UCSD-AML1 (cell line): ENCODE measurements around the gene FBXO41.
A peak's percentile ranks its signal among the peaks of the same experiment; 100 is the strongest.

Source experiments
- DNase-seq: peaks from one replicate; lab custom pipeline; 2025; ENCODE audit not compliant: unreplicated experiment; lab: John Stamatoyannopoulos, UW

FBXO41 gene

DNA sequence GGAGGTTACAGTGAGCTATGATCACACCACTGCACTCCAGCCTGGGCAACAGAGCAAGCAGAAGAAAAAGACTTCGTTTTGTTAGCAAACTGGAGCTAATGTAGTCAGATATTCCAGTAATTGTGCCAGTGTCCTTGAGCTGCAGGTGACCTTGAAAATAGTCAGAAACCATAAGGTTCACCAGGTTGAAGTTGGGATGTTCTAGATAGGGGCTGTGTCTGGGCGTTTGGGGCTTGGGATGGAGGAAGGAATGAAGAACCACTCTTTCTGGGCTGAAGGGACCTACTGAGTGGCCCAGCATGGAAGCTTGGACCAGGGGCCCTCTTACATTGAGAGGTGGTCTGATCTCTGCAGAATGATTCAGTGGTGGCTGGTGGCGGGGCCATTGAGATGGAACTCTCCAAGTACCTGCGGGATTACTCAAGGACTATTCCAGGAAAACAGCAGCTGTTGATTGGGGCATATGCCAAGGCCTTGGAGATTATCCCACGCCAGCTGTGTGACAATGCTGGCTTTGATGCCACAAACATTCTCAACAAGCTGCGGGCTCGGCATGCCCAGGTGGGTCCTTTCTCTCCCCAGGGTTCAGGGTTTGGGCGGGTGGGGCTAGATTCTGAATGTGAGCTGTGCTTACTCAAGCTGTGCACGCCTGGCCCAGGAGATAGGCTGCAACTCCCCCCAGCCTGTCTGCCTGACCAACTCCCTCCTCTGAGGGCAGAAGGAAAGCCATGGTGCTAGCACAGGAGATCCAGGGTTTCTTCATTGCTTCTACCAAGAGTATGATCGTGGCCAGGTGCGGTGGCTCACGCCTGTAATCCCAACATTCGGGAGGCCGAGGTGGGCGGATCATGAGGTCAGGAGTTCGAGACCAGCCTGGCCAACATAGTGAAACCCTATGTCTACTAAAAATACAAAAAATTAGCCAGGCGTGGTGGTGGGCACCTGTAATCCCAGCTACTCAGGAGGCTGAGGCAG is 33.1 kb downstream of the FBXO41 start:
- no peak for DNase-seq

GRCh38 chr2:73249636-73250035 is 34.6 kb downstream of the FBXO41 start:
- DNase-seq: no peak

DNA sequence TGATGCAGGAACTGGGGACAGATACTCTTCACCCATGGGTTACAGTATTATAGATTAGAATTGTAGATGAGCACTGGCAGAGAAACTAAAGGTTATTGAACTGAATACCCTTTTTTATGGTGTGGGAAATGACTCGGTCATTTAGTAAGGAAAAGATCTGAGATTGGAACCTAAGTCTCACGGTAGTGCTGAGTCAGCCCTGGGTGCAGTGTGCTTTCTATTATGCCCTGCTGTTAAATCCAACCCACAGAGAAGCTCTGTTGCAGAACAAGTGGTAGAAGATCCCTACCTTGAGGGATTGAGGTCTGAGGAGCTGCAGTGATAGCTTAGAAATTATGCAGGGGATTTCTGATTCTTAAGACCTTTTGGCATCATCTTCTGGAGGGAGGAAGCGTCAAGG is 37.4 kb downstream of the FBXO41 start:
- DNase-seq: no peak

DNA sequence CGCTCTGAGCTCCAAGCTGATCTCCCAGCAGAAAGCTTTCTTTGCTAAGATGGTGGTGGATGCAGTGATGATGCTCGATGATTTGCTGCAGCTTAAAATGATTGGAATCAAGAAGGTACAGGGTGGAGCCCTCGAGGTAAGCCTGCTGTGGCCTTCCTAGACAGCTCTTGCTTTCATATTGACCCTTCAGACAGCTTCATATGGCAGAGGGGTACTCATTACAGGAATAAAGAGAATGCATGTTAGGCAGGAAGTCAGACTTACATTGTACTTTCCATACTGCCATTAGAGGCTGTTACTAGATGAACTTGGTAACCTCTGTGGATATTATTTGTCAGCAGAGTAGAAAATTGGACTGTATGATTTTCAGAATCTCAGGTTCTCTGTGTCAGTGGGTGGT is 39.7 kb downstream of the FBXO41 start:
- DNase-seq: no peak

GRCh38 chr2:73243884-73244570 is 40.3 kb downstream of the FBXO41 start:
- DNase-seq: no peak

DNA sequence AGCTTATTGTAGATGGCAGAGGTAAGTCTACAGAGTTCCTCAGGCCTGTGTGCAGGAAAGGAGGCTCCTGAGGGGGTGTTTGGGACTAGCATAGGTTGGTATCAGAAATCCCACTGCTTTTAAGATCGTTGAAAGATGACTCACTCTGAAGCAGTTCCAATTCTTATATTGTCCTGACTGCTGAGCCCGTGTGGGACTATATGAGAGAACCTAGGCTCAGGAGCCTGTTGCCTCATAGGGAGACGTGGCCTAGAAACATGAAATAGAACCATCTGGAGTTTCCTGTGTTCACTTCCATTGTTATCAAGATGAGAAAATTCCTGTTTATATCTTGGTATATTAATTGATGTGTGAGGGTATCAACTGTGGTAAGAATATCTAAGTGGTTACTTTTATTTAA is 44.5 kb downstream of the FBXO41 start:
- DNase-seq: no peak

GRCh38 chr2:73238976-73239375 is 45.3 kb downstream of the FBXO41 start:
- no peak for DNase-seq

DNA sequence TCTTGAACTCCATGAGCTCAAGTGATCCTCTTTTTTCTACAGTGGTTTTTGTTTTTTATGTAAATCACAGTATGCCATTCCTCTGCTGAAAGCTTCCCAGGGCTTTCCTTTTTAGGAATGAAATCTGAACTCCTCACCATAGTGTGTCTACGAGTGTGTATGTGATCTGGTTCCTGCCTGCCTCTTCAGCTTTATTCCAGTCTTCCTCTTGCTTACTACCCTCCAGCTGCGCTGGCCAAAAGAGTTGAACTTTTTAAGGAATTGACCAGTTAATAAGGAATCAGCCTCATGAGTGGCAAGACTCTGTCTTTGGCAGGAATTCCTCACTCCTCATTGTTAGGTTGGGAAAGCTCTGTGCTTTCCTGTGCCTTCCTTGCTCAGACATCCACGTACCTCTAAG is 46.1 kb downstream of the FBXO41 start:
- no peak for DNase-seq

- no peak for DNase-seq
These were observed 47.1 kb downstream of the FBXO41 start for GRCh38 chr2:73237168-73237567.

DNA sequence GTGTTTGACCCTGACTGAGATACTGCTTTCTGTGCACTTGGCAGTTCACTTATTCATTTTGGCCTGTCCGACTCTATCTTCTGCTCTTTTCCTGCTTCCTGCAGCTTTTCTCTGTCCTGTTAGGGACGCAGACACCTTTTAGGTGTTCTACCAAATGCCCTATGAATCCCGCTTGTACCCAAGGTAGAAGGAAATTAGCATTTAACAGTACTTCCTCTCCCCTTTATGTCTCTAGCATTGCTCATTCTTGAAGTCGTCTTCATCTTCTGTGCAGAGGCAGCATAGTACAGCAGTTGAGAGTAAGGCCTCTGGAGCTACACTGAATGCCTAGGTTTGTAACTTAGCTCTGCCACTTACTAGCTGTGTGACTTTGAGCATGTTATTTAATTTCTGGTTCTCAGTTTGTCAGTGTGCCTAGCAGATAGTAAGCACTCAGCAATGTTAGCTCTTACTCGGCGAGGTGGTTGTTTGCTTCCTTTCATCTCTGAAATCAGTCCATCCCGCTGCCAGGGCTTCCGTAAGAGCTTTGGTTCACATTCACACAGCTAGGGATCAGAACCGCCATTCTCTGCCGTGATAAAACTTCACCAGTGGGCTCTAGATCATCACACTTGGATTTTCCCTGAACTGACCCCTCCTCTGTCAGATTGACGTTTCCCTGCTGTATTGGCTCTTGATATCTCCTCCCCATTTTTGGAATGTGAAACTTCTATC is 48.8 kb downstream of the FBXO41 start:
- no peak for DNase-seq

GRCh38 chr2:73233932-73234832 is 50.1 kb downstream of the FBXO41 start, which contains the start of gene CCT7:
Gene CCT7 (plus strand): TSS chr2:73234308. CDS start chr2:73234379, 71 bp downstream.
- peak; percentile 84 for DNase-seq

DNA sequence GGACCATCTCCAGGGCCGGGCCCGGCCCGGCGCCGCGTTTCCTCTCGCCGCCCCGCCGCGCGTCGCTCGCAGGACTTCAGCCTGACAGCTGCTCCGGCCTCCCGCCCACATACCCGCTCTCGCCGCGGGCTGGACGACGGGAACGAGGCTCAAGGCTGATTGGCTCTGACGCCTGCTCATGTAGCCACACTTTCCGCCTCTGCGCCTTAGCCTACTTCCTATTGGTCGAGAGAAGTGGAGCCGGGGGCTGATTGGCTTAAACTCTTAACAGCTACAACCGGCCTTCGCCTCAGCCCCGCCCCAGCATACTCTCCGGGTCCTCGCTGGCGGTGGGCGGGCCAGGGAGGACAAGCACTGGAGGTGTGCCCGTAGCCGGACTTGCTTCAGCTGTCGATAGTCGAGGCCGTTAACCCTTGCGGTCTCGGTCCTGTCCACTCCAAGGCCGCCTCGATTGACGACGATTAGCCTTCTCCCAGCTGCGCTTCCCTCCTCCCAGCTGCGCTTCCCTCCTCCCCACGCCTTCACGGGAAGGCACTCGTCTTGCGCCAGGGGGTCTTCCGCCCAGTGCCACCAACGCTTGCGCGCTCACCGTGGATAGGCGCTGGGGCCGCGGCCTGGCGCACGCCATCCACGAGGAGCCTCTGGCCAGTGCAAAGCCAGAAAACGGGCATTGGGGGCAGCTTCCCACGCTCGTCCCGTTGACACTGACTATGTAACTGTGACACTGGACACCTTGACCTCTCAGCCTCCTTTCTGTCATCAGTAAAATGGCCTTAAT is 50.9 kb downstream of the FBXO41 start, which contains the start of gene PRADC1:
TSS of gene PRADC1 (minus strand) at position 86 of the 778 bp plus-strand sequence. CDS start at position 7, 79 bp downstream.
- peak; percentile 98 for DNase-seq

DNA sequence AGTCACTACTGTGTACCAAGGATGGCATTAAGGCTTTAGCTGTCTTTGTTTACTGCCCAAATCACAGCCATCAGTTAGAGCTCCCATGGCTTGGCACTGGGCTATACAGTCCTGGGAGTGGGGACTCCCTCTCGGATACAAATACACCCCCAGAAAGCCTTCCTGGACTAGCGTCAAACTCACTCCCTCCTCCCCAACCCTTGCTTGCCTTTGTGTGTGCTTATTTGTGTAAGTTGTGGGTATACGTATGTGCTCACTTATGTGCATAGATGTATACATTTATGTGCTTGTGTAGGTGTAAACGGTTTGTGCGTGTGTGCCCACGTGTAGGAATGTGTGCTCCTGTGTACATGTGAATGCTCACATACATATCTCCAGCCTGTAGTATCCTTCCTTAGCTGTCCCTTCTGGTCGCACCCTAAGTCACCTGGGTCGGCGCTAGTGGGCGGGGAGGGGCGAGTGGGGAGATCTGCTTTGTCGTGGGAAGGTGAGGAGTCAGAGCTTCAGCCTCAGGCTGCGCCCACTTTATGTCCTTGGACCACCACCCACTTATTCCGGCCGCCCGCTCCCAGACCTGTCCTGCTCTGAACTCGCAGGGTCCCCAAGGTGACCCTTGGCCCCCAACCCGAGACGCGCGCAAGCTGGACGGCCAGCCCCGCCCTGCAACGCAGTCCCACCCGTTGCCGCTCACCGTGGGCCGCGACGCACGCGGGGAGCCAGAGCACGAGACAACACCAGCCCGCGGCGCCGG is 51.7 kb downstream of the FBXO41 start:
- peak; percentile 51 for DNase-seq

DNA sequence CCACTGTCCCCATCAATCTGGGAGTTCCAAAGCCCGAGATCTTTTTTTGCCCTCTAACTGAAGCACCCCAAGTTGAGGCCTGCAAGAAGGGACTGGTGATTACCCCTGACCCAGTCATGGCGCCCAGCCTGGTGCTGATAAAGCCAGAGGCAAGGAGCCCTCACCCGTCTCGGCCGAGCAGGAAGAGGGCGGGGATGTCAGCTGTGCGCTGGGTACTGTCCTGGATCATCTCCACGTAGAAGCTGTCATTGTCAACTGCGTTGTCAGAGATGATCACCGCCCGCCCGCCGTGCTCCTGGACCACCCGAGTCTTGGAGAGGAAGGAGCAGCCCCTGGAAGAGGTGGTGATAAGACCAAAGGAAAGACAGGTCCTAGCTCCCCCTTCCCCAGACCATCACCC is 55.6 kb downstream of the FBXO41 start:
- no peak for DNase-seq

DNA sequence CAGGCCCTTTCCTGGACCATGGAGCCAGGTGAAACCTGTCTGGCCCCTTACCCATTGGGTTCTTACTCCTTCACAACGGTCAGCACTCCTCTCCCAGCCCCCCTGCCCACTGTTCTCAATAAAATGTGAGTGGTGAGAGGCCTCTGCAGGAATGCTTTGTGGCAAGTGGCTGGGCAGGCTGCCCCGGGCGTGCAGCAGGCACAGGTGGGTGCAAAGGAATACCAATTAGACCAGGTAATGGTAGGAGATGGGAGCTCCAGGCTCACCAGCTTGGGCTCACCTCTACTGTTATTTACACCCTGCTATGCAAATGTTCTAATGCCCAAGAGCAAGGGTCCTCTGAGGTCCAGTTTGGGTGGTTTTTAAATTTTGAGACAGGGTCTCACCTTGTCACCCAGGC is 57.2 kb downstream of the FBXO41 start:
- DNase-seq: no peak

GRCh38 chr2:73225513-73226360 is 58.5 kb downstream of the FBXO41 start:
- DNase-seq: peak; percentile 53

- DNase-seq: no peak
These were observed 60.5 kb downstream of the FBXO41 start for GRCh38 chr2:73223821-73224220.

DNA sequence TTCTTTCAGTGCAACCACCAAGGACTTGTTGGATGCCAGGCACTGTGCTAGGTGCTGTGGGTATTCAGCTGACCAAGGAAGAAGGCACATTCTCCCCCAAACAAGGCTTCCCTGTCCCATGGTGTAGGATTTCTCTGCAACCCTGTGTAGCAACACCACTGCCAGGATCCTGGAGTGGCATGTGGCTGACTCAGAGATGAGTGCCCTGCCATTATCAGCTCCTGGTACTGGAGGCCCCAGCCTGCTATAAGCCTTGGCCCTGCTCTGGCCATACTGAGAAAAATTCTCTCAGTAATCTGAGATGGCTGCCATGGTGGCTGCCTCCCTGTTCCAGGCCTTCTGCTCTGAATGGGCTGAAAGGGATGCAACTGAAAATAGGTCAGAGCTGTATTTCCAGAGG is 66.0 kb downstream of the FBXO41 start:
- DNase-seq: no peak
